ENCODE measurements around the gene BSND.

The BSND gene

GRCh38 chr1:54976747-54977146 is 22.0 kb upstream of the BSND start:
- no peak for DNase-seq

GRCh38 chr1:54977533-54978297 is 21.0 kb upstream of the BSND start:
- DNase-seq = no peak

GRCh38 chr1:54978528-54979326 is 20.0 kb upstream of the BSND start:
- no peak for DNase-seq

- DNase-seq = no peak
Observed at GRCh38 chr1:54979327-54979891, 19.3 kb upstream of the BSND start.

GRCh38 chr1:54980046-54980527 is 18.6 kb upstream of the BSND start:
- no peak for DNase-seq

- no peak for DNase-seq
Observed at GRCh38 chr1:54980528-54981241, 18.0 kb upstream of the BSND start, which contains the start of gene TMEM61. TMEM61 (plus strand) TSS chr1:54980628; CDS start chr1:54981066, 438 bp downstream.

GRCh38 chr1:54981466-54981865 is 17.3 kb upstream of the BSND start:
- no peak for DNase-seq

- no peak for DNase-seq
Observed at GRCh38 chr1:54982739-54983138, 16.0 kb upstream of the BSND start.

- no peak for DNase-seq
Observed at GRCh38 chr1:54984131-54984842, 14.4 kb upstream of the BSND start.

- DNase-seq = no peak
Observed at GRCh38 chr1:54985556-54985955, 13.2 kb upstream of the BSND start.

- no peak for DNase-seq
Observed at GRCh38 chr1:54986025-54986424, 12.7 kb upstream of the BSND start.

GRCh38 chr1:54986533-54986932 is 12.2 kb upstream of the BSND start:
- no peak for DNase-seq

- DNase-seq = no peak
Observed at GRCh38 chr1:54987427-54987826, 11.3 kb upstream of the BSND start.

- no peak for DNase-seq
Observed at GRCh38 chr1:54987919-54988705, 10.6 kb upstream of the BSND start.

- DNase-seq = no peak
Observed at GRCh38 chr1:54988975-54989374, 9.8 kb upstream of the BSND start.

GRCh38 chr1:54989473-54989872 is 9.3 kb upstream of the BSND start:
- DNase-seq = no peak

GRCh38 chr1:54989968-54990810 is 8.5 kb upstream of the BSND start:
- no peak for DNase-seq

- no peak for DNase-seq
Observed at GRCh38 chr1:54990916-54991315, 7.8 kb upstream of the BSND start.

GRCh38 chr1:54991939-54992338 is 6.8 kb upstream of the BSND start:
- DNase-seq = no peak

- no peak for DNase-seq
Observed at GRCh38 chr1:54993140-54993539, 5.6 kb upstream of the BSND start.

Measured in inflammatory macrophage treated with lipopolysaccharide for 1 hour (primary cell).